ENCODE measurements around the gene ADPRM.

GRCh38 chr17:10697092-10698081 lies at the start of gene ADPRM, which contains the start of gene SCO1:
- TF ChIP-seq POLR2A (IDR thresholded peaks at IDR 0.05; ENCODE audit: low read depth), result peak; percentile 78
- TF ChIP-seq CTCF (IDR thresholded peaks at IDR 0.05), result peak; percentile 36 to 46 (median 41)

All from esophagus muscularis mucosa (tissue), 3 donors.